CD4-positive, alpha-beta T cell treated with Interleukin-17A for 1 hour (primary cell): ENCODE data around the gene RSRC2.
"Not testable (repeated sequence)": the region's sequence is repeated elsewhere in the genome, so short reads cannot be mapped to it uniquely, and the experiment has no call there.

Experiments used
- DNase-seq: peaks from one replicate; pipeline ENCODE4 v3.0.0-alpha.2; 2020

Gene RSRC2, protein sequence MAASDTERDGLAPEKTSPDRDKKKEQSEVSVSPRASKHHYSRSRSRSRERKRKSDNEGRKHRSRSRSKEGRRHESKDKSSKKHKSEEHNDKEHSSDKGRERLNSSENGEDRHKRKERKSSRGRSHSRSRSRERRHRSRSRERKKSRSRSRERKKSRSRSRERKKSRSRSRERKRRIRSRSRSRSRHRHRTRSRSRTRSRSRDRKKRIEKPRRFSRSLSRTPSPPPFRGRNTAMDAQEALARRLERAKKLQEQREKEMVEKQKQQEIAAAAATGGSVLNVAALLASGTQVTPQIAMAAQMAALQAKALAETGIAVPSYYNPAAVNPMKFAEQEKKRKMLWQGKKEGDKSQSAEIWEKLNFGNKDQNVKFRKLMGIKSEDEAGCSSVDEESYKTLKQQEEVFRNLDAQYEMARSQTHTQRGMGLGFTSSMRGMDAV

DNA sequence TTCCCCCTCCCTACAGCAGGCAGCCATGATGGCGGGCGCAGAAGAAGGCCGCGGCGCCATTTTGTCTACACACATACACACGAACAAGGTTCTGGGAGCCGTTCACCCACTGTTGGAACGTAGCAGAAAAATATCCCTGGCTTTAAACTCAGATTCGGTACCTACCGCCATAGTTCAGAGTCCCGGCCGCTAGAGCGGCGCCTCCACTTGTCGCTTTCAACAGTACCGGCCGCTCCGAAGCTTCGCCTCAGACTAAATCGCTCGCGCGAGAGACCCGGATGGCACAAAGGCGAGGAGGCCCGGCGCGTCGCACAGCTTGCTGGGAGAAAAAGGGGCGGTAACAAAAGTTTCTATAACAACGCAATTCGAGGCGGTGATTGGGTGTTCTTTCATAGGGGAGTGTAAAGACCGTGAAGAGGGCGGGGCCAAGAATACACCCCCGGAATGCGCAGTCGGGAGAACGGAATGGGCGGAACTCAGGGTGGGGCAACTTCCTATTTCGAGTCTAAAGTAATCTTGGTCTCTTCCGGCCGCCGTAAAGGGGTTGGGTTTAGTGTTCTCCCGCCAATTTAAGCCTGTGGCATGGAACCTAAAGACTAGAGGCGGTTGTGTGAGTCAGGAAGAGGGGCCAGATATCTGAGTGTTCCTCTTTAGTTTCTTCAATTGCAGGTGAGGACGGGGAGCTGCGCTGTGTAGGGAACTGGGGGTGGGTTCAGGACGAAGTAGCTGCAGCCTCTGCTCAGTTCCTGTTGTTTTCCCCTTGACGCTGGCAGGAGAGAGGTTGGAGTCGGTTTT lies at the start of gene RSRC2, which contains the start of gene KNTC1:
TSS of gene RSRC2 (minus strand) at position 254 of the 795 bp plus-strand sequence. CDS start at position 171, 83 bp downstream.
TSS of gene KNTC1 (plus strand) at position 567 of the 795 bp plus-strand sequence. CDS start 2,815 bp downstream, outside the sequence.
- DNase-seq, result peak; percentile 100

DNA sequence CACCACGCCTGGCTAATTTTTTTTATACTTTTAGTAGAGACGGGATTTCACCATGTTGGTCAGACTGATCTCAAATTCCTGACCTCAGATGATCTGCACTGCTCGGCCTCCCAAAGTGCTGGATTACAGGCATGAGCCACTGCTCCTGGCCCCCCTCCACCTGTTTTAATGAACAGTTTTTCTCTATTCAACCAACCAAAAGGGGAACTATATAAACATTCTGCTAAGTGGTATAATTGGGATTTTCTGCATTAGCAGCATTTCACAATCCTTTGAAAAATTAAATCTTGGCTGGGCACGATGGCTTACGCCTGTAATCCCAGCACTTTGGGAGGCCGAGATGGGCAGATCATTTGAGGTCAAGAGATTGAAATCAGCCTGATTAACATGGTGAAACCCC lies 45.1 kb upstream of the RSRC2 start:
- no peak for DNase-seq

DNA sequence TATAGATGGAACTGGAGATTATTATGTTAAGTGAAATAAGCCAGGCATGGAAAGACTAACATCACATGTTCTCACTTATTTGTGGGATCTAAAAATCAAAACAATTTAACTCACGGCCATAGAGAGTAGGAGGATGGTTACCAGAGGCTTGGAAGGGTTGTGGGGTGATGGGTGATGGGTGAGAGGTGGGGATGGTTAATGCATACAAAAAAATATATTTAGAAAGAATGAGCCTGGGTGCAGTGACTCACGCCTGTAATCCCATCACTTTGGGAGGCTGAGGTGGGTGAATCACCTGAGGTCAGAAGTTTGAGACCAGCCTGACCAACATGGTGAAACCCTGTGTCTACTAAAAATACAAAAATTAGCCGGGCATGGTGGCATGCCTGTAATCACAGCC lies 43.3 kb upstream of the RSRC2 start:
- not testable (repeated sequence) for DNase-seq

DNA sequence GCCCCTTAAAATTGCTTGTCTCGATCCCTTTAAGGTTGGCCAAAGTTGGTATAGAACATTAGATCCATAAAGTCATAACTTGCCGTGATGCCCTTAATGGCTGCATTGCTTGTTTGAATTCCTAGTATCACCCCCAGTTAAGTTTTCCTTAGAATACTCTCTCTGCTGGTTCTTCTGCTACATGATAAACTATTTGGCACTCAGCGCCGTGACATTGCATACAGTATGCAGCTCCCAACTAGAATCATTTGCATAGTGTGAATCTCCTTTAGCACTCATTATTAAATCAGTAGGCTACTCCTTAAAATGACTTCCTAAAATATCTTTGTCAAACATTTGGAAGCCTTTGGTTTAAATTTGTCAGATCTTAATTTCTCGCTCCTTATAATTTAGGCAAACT lies 42.6 kb upstream of the RSRC2 start:
- DNase-seq, result no peak

DNA sequence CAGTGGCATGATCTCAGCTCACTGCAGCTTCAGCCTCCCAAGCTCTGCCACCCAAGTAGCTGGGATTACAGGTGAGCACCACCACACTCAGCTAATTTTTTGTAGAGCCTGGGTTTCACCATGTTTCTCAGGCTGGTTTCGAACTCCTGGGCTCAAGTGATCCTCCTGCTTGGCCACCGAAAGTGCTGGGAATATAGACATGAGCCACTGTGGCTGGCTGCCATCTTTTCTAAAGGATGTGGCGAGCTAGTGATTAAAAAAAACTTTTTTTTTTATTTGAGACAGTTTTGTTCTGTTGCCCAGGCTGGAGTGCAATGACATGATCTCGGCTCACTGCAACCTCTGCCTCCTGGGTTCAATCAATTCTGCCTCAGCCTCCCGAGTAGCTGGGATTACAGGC lies 40.1 kb upstream of the RSRC2 start:
- DNase-seq, result not testable (repeated sequence)

DNA sequence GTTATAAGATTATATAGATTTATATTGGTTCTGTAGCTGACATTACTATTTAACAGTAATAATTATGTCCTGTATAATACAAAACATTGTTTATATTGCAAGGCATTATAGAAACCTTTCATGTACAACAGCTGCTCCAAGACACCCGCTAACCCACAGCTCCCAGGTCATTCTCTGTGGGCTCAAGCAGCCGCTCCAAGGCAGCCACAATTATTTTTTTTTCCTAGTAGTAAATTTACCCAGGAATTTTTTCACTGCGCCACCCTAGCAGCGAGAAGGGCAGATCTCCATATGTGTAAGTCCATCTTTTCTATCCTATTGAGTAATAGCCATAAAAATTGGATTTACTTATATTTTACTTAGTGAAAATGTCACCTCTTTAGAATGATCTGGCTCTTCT lies 36.6 kb upstream of the RSRC2 start:
- no peak for DNase-seq

DNA sequence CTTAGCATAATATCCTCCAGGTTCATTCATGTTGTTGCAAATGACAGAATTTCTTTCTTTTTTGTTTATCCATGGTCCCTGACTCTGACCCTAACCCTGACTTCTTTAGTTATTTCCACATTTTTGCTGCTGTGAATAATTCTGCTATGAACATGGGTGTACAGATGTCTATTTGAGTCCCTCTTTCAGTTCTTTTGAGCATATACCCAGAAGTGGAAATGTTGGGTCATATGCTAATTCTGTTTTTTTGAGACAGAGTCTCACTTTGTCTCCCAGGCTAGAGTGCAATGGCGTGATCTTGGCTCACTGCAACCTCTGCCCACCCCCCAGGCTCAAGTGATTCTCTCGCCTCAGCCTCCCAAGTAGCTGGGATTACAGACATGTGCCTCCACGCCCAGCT lies 33.4 kb upstream of the RSRC2 start:
- DNase-seq, result no peak

DNA sequence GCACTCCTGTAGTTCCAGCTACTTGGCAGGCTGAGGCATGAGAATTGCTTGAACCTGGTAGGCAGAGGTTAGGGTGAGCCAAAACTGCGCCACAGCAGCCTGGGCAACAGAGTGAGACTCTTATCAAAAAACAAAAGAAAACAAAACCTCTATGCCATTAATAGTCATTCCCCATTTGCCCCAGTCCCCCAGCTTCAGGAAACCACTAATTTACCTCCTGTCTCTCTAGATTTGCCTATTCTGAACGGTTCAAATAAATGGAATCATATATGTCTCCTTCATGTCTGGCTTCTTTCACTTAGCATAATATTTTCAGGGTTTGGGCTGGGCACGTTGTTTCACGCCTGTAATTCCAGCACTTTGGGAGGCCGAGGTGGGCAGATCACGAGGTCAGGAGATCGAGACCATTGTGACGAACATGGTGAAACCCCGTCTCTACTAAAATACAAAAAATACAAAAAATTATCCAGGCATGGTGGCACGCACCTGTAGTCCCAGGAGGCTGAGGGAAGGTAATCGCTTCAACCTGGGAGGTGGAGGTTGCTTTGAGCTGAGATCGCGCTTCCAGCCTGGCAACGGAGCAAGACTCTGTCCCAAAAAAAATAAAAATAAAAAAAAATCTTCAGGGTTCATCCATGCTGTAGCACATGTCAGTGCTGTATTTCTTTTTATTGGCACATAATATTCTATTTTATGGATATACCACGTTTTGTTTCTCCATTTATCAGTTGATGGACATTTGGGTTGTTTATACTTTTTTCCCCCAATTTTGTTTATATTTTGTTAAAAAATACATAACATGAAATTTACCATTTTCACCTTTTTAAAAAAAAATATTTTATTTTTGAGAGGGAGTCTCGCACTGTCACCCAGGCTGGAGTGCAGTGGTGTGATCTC lies 32.3 kb upstream of the RSRC2 start:
- no peak for DNase-seq

DNA sequence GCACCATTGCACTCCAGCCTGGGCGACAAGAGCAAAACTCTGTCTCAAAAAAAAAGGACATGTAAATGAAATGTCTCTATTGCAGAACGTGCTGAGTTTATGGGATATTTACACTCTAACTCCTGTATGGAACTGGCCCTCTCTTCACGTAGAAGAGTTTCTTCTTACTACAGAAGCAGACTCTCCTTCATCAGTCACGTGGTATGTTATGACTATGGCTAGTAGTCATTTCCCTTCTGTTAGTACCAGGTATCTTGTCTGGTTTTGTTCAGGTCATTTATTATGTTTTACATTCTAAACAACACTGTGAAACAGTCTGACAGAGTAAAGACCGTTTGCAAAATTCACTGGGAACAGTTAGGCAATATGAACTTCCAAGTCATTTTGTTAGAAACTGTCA lies 20.6 kb upstream of the RSRC2 start:
- DNase-seq, result no peak

DNA sequence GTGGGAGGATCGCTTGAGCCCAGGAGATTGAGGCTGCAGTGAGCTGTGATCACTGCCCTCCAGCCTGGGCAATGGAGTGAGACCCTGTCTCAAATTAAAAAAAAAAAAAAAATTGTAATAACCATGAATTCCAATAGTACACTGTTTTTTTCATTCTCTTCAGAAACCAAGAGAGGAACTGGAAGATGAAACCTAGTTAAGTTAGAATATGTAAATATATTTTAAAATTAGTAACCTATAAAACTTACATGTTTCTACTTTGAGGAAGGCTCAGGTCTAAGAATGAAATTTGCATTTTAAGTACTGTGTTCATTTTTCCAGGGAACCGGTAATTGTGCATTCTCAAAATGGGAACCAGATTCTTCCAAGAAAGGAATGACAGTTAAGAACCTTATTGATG lies 19.1 kb upstream of the RSRC2 start:
- DNase-seq, result no peak

DNA sequence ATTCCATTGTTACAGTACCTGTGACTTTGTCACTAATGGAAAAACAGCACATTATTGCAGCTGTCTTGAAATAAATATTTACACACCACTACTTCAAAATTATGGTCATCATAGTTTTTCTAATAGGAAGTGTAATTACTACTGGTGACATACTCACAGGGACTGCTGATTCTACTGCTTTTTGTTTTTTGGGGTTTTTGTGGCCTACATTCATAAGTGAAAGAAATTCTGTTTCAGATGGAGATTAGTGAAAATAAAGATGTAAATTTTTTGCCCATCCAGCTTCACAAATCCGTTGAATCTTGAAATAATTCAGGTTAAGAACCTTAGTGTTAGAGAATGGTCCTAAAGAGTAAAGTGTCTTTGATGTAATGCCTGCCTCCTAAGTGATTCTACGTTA lies 17.8 kb upstream of the RSRC2 start:
- DNase-seq, result no peak

DNA sequence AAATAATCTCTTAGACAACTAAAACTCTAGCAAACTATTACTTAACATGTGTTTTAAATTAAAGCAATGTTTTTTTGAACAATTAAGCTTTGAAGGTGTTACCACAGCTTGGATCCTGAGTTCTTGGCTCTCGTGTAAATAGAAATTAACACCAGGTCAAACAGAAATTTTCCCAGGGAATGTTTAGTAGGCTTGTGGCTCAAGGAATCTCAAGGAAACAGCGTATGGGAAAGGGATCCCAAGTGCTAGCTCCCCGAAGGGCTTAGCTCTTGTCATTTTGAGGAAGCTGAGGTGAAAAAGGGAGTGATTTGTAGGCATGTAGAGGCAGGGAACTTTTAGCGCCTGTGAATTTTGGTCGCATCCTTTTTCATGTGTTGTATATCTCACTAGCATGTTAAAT lies 11.8 kb upstream of the RSRC2 start:
- no peak for DNase-seq

DNA sequence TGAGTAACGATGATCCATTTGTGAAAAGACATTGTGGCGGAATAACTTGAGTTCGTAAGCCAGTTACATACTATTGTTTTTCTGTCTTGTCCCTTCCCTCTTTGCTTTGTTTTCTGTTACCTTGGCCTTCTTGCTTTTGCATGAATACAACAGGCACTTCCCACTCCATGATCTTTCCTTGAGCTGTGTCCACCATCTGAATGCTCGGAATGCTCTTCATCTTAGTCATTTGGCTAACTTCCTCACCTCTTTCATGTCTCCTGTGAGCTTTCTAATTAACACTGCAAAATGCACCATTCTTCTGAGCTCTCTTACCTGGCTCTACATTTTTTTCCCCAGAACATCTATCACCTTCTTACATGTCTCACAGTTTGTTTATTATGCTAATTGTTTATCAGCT lies 10.3 kb upstream of the RSRC2 start:
- DNase-seq, result no peak

DNA sequence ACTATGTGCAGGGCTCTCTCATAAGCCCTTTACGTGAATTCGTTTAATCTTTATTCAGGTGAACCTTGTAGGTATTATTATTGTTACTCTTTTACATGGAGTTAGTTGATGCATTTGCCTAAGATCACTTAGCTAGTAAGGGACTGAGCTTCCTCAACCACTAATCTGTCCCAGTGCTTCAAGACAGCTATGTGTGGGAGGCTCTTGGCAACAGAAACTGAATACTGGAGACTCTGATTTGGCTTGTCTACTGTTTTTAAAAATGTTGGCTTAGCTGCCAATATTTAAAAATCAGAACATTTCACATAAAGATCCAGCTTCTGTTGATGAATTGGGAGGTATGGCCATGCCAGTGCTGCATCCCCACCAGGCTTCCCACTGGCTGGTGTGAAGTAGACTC lies 7.1 kb upstream of the RSRC2 start:
- DNase-seq, result no peak

DNA sequence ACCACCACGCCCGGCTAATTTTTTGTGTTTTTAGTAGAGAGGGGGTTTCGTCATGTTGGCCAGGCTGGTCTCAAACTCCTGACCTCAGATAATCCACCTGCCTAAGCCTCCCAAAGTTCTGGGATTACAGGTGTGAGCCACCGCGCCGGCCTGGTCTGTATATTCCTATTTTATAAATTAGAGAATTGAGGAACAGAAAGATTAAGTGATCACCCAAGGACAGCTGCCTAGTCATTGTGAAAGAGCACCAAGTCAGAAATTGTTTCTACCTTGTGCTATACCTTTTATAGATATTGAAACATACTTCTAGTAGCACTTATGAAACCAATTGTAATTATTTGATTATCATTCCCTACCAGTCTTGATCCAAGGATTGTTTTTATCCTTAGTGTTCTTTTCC lies 2.3 kb upstream of the RSRC2 start:
- no peak for DNase-seq

DNA sequence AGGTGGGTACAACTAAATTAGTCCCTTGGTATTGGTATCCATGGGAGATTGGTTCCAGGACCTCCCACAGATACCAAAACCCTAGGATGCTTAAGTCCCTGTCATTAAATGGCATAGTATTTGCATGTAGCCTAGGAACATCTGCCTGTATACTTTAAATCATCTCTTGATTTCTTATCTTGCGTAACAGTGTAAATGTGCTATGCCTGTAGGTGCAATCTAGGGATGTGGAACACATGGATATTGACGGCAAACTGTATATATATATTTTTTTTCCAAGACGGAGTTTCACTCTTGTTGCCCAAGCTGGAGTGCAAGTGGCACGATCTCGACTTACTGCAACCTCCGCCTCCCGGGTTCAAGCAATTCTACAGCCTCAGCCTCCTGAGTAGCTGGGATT lies 1.8 kb upstream of the RSRC2 start:
- no peak for DNase-seq

DNA sequence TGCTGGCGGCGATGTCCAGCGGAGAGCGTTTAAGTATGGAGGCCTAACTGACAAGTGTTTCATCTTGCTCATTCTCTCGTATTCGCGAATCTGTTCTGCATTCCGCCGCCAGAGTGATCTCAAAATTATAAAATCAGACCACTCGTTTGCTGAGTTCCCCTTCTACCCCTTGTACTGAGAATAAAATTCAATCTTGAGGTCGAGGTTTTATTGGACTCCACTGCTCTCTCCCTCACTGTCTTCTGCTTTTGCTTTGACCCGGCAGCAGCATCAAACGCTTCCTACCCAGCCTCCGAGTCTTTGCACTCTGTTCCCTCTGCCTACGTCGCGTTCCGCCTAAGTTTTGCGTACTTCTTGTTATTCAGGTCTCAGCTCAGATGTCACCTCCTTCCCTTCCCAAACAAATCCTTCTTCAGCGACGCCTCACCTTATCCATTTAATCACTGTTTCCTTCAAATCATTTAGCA lies 775 bp upstream of the RSRC2 start:
- DNase-seq, result peak; percentile 43

DNA sequence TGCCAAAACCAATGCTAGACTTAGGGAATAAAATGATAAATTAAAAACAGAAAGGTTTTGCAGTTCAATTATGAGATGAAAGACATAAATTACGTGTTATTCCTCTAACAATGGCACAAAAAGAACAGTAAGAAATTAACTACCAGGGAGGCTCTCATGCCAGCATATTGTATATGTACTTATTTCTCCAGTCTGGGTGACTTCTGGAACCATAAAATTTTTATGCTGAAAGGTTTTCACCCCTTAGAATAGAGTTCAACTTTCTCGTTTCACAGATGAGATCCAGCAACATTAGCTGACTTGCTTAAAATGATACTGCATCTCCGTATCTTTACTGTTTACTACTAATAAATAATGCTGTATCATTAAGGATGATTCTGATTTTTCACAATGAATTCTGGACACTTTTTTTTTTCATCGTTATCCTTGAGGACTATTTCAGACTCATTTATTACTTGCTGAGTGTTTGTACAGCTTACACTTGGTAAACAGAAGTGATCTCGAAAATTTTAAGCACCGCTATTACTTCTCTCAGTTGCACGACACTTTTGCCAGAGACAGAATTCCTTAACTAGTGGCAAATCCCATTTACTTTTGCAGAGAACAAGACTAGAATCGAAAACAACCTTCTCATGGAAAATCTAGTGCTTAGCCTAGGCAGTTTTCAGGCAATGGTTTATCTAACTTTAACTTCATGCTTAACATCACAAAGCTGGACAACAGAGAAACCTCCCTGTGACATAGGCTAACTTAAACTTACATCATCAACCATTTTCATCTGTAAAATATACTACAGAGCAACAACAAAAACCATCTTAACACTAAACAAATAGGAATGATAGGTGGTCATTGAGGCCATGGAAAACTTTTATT lies 2.7 kb downstream of the RSRC2 start:
- no peak for DNase-seq

DNA sequence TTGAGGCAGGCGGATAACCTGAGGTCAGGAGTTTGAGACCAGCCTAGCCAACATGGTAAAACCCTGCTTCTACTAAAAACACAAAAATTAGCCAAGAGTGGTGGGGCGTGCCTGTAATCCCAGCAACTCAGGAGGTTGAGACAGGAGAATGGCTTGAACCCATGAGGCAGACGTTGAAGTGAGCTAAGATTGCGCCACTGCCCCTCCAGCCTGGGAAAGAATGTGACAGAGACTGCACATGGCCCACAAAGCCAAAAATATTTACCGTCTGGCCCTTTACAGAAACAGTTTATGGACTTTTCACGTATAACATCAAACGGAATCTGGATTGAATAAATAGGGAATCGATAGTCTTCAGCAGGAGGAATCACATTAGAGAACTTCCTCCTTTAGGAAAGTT lies 3.5 kb downstream of the RSRC2 start:
- no peak for DNase-seq

DNA sequence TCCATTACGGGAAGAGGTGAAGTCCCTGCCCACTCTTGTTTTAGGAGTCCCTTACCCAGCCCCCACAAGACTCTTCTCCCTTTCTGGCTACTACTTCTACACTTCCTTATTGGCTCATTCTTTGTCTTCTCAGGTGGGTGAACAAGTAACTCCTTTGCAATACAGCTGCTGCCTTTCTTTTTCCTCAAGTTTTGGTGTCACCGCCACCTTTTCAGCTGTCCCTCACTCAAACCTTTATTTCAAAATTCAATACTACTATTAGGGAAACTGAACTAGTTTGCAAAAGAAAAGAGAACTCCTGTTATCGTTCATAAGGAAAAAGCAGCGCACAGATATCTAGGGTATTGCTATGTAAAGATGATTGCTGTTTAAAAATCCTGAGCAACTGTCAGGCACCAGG lies 6.1 kb downstream of the RSRC2 start:
- no peak for DNase-seq

DNA sequence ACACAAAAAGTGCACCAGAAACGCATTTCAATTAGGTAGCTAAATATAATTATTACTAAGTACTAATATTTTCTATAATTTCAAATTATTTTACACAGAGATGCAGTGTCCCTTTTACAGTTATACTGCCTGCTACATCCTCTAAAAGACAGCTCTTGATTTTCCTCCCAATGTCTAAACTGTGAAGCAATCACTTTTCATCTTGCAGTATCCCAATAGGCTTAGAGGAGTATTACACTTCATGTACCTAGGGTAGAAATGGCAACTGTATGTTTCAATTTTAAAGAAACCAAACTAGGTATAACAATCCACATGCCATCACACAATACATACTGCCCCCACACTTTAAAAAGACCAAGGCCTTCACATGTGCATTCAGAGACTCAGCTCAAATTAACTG lies 7.3 kb downstream of the RSRC2 start:
- DNase-seq, result no peak

DNA sequence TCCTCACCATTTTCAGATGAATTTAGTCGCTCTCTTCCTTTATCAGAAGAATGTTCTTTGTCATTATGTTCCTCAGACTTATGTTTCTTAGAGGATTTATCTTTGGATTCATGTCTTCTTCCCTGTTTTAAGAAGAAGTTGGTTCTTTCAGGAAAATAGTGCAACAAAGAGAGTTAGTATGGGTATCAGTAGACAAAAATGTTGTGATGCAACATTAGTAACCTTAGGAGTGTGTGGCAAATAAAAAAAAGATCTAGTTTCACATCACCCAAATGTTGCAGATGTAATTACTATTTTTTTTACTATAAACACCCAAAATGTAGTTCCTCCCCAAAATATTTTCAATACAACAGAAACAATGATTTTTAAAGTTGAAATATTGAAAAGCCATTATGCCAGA lies 7.8 kb downstream of the RSRC2 start:
- no peak for DNase-seq
